RWPE1 (cell line): ENCODE data around the gene MAL.
"Not testable (repeated sequence)": the region's sequence is repeated elsewhere in the genome, so short reads cannot be mapped to it uniquely, and the experiment has no call there.

Source experiments
- CTCF ChIA-PET: fragments of 350-600 bp; sonication (Branson Sonifier 250); formaldehyde crosslinking; extraction: SDS; loops from one replicate; lab custom pipeline; 2021; lab: Yijun Ruan, JAX
- POLR2A ChIA-PET: fragments of 400-600 bp; formaldehyde crosslinking; extraction: SDS; loops from one replicate; lab custom pipeline; 2020; ENCODE audit warnings: antibody characterized with exemption; ENCODE audit not compliant: low non-redundant PET; lab: Yijun Ruan, JAX
- DNase-seq: peaks from one replicate; pipeline ENCODE4 v3.0.0; 2012; ENCODE audit warnings: low spot score
- H3K27ac ChIP-seq: fragments of 450-650 bp; 2 replicates; pipeline ENCODE4 v1.5.1; 2017
- CTCF ChIP-seq: fragments of 450-650 bp; conservative IDR thresholded peaks from 2 replicates; pipeline ENCODE4 v1.5.1; 2017; ENCODE audit warnings: low read depth, mild to moderate bottlenecking

Gene MAL

GRCh38 chr2:95034221-95034620 lies 8.7 kb downstream of the MAL start:
- ChIA-PET POLR2A (interaction anchor here (0.6 kb wide), 1 partner anchor 94 kb away, joined by 4 read pairs; no protein-coding TSS in a partner anchor), CTCF (interaction anchor here (0.6 to 1.3 kb wide), 2 partner anchors 19 to 21 kb away, joined by 3 to 4 read pairs; no protein-coding TSS in a partner anchor)
- TF ChIP-seq CTCF, result no peak
- peak; percentile 78 for DNase-seq
- H3K27ac ChIP-seq, result no peak overlapping the region

- no peak overlapping the region for H3K27ac ChIP-seq
- no peak for TF ChIP-seq CTCF
- no peak for DNase-seq
- ChIA-PET POLR2A (interaction anchor here (0.6 kb wide), 1 partner anchor 94 kb away, joined by 4 read pairs; no protein-coding TSS in a partner anchor), CTCF (no interaction called here)
Observed at GRCh38 chr2:95034818-95035217, 9.3 kb downstream of the MAL start.

GRCh38 chr2:95036596-95037383 lies 11.3 kb downstream of the MAL start:
- TF ChIP-seq CTCF, result no peak
- POLR2A ChIA-PET, result no interaction called here
- H3K27ac ChIP-seq, result no peak overlapping the region
- no peak for DNase-seq
- CTCF ChIA-PET, result no interaction called here

GRCh38 chr2:95037384-95037839 lies 11.9 kb downstream of the MAL start:
- POLR2A ChIA-PET, result no interaction called here
- DNase-seq, result no peak
- TF ChIP-seq CTCF, result no peak
- H3K27ac ChIP-seq, result no peak overlapping the region
- CTCF ChIA-PET, result no interaction called here

GRCh38 chr2:95037841-95038585 lies 12.5 kb downstream of the MAL start:
- DNase-seq, POLR2A ChIA-PET, H3K27ac ChIP-seq, CTCF ChIA-PET: not testable (repeated sequence)

GRCh38 chr2:95038635-95039298 lies 13.3 kb downstream of the MAL start:
- ChIA-PET CTCF (no interaction called here), POLR2A (no interaction called here)
- DNase-seq, result no peak
- TF ChIP-seq CTCF, result no peak
- no peak overlapping the region for H3K27ac ChIP-seq
